ENCODE results near the gene MXI1. TPM values are rescaled to one million over a fixed set of nuclear protein-coding genes. Genes with fewer than 3 reads are reported as not detected.

MXI1 gene
- total RNA-seq, 2 donors from 2014 or later = 31.3 to 55.4 TPM

DNA sequence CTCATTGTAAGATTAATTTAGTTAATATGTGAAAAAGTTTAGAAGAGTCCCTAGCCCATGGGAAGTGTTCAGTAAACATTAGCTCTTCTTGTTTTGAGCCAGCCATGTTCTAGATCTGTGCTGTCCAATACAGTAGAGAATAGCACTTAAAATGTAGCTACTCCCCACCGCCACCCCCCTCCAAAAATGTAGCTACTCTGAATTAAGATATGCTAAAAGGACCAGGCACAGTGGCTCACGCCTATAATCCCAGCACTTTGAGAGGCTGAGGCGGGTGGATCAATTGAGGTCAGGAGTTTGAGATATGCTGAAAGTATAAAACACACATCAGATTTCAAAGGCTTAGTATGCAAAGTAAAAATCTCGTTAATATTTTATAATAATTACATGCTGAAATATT lies 47.3 kb upstream of the MXI1 start:
- H3K4me3 Mint-ChIP-seq = no peak overlapping the region
- Histone ChIP-seq H3K9me3 (ENCODE audit: control insufficient read depth, low read length) (no peaks in the 10 kb centered on the region), H3K4me1 (ENCODE audit: control insufficient read depth, insufficient read depth, low read length) (peaks cover 14% of the 10 kb centered on the region), H3K9ac (ENCODE audit: extremely low read depth, low read length, poor library complexity, severe bottlenecking) (no peak overlapping the region), H3K36me3 (ENCODE audit: control insufficient read depth, insufficient read depth, low read length) (no peaks in the 10 kb centered on the region), H3K27ac (ENCODE audit: low read depth, low read length) (no peak overlapping the region), H3K27me3 (ENCODE audit: control insufficient read depth, insufficient read depth, low read length, poor library complexity, severe bottlenecking) (peaks cover 66% of the 10 kb centered on the region), H3K4me3 (ENCODE audit: low read length) (no peak overlapping the region)
- 85% methylated on average over 3 of the region's 4 CpGs; no CpG with 5 or more reads in 1 of the 2 experiments for WGBS, 2 experiments (ENCODE audit: insufficient coverage in 1 of 2, insufficient read length in 1 of 2)
- peak; percentile 3 for DNase-seq
- peaks cover 26% of the 10 kb centered on the region for H3K4me1 Mint-ChIP-seq
- no peaks in the 10 kb centered on the region for H3K9me3 Mint-ChIP-seq
- no peak overlapping the region for H3K27ac Mint-ChIP-seq
- no peaks in the 10 kb centered on the region for H3K36me3 Mint-ChIP-seq (ENCODE audit: low read depth)
- peaks cover 73% of the 10 kb centered on the region for H3K27me3 Mint-ChIP-seq (ENCODE audit: insufficient read depth)
- TF ChIP-seq, protein P1, sequence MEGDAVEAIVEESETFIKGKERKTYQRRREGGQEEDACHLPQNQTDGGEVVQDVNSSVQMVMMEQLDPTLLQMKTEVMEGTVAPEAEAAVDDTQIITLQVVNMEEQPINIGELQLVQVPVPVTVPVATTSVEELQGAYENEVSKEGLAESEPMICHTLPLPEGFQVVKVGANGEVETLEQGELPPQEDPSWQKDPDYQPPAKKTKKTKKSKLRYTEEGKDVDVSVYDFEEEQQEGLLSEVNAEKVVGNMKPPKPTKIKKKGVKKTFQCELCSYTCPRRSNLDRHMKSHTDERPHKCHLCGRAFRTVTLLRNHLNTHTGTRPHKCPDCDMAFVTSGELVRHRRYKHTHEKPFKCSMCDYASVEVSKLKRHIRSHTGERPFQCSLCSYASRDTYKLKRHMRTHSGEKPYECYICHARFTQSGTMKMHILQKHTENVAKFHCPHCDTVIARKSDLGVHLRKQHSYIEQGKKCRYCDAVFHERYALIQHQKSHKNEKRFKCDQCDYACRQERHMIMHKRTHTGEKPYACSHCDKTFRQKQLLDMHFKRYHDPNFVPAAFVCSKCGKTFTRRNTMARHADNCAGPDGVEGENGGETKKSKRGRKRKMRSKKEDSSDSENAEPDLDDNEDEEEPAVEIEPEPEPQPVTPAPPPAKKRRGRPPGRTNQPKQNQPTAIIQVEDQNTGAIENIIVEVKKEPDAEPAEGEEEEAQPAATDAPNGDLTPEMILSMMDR (conservative IDR thresholded peaks at IDR 0.05) = no peak

DNA sequence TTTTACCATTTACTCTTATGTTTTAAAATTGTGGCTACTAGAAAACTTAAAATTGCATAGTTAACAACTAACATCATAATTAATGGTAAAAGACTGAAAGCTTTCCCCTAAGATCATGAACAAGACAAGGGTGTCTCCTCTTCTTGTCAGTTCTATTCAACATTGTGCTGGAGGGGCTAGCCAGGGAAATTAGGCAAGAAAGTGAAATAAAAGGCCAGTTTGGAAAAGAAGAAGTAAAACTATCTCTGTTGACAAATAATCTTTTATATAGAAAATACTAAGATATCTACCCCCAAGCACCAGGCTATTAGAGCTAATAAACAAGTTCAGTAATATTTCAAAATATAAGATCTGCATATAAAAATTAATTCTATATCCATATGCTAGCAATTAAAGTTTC lies 46.9 kb upstream of the MXI1 start:
- Histone ChIP-seq H3K36me3 (ENCODE audit: control insufficient read depth, insufficient read depth, low read length) (no peaks in the 10 kb centered on the region), H3K9me3 (ENCODE audit: control insufficient read depth, low read length) (no peaks in the 10 kb centered on the region), H3K4me1 (ENCODE audit: control insufficient read depth, insufficient read depth, low read length) (peaks cover 14% of the 10 kb centered on the region), H3K9ac (ENCODE audit: extremely low read depth, low read length, poor library complexity, severe bottlenecking) (no peak overlapping the region), H3K27ac (ENCODE audit: low read depth, low read length) (no peak overlapping the region), H3K27me3 (ENCODE audit: control insufficient read depth, insufficient read depth, low read length, poor library complexity, severe bottlenecking) (peaks cover 70% of the 10 kb centered on the region), H3K4me3 (ENCODE audit: low read length) (no peak overlapping the region)
- no peak for DNase-seq
- no peak overlapping the region for H3K4me3 Mint-ChIP-seq
- H3K36me3 Mint-ChIP-seq (ENCODE audit: low read depth) = no peaks in the 10 kb centered on the region
- peaks cover 77% of the 10 kb centered on the region for H3K27me3 Mint-ChIP-seq (ENCODE audit: insufficient read depth)
- TF ChIP-seq, protein P1 (conservative IDR thresholded peaks at IDR 0.05) = no peak
- peaks cover 25% of the 10 kb centered on the region for H3K4me1 Mint-ChIP-seq
- no peaks in the 10 kb centered on the region for H3K9me3 Mint-ChIP-seq
- no peak overlapping the region for H3K27ac Mint-ChIP-seq

DNA sequence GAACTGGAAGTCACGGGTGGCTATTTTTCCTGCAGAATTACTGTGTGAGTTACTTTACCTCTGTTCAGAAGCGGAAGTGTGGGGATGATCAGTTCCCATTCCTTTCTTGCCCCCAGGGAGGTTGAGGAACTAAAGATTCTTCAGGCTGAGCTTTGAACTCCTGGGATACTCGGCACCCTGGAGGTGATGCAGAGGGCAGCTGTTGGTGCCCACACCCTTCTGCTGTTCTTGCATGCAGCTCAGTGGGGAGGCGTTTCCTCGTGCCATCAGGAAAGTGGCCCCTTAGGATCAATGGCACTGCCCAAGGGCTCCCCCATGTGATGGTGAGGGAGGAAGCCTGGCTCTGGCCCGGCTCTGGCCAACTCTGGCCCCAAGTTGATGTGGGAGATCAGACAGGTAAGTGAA lies 44.7 kb upstream of the MXI1 start:
- peak; percentile 75 for DNase-seq
- Histone ChIP-seq H3K4me3 (ENCODE audit: low read length) (no peak overlapping the region), H3K27me3 (ENCODE audit: control insufficient read depth, insufficient read depth, low read length, poor library complexity, severe bottlenecking) (peaks cover 90% of the 10 kb centered on the region), H3K4me1 (ENCODE audit: control insufficient read depth, insufficient read depth, low read length) (peaks cover 14% of the 10 kb centered on the region), H3K9ac (ENCODE audit: extremely low read depth, low read length, poor library complexity, severe bottlenecking) (no peak overlapping the region), H3K36me3 (ENCODE audit: control insufficient read depth, insufficient read depth, low read length) (no peaks in the 10 kb centered on the region), H3K9me3 (ENCODE audit: control insufficient read depth, low read length) (no peaks in the 10 kb centered on the region), H3K27ac (ENCODE audit: low read depth, low read length) (no peak overlapping the region)
- no peak overlapping the region for H3K4me3 Mint-ChIP-seq
- no peaks in the 10 kb centered on the region for H3K36me3 Mint-ChIP-seq (ENCODE audit: low read depth)
- H3K27me3 Mint-ChIP-seq (ENCODE audit: insufficient read depth) = peaks cover 86% of the 10 kb centered on the region
- TF ChIP-seq, protein P1 (conservative IDR thresholded peaks at IDR 0.05) = peak; percentile 47
- H3K27ac Mint-ChIP-seq = no peak overlapping the region
- H3K9me3 Mint-ChIP-seq = no peaks in the 10 kb centered on the region
- WGBS, 2 experiments (ENCODE audit: insufficient coverage in 1 of 2, insufficient read length in 1 of 2) = 56 to 71% methylated on average over 3 to 6 of the region's 6 CpGs
- H3K4me1 Mint-ChIP-seq = peaks cover 32% of the 10 kb centered on the region
